Hepatocyte (in vitro differentiated cells): ENCODE data around the gene NDUFAF7.

ENCODE experiments used
- CTCF ChIP-seq: fragments of 200-600 bp; sonication (generic); IDR thresholded peaks from 2 replicates; pipeline ENCODE4 v1.5.1; 2016; ENCODE audit warnings: antibody characterized with exemption, mild to moderate bottlenecking; ENCODE audit not compliant: poor library complexity
- EZH2 ChIP-seq: fragments of 200-600 bp; sonication (generic); IDR thresholded peaks from 2 replicates; pipeline ENCODE4 v1.6.1; 2016; ENCODE audit warnings: antibody characterized with exemption, mild to moderate bottlenecking, borderline replicate concordance

GRCh38 chr2:37219046-37219445 is 12.4 kb upstream of the NDUFAF7 start:
- TF ChIP-seq CTCF (no peak), EZH2 (no peak)
